Activated T-helper 17 cell treated with anti-CD3 and anti-CD28 coated beads, Interleukin-2, amount 50 U/mL, for 72 hours (primary cell): ENCODE measurements around the gene OBP2B. TPM values are rescaled to one million over a fixed set of nuclear protein-coding genes. Genes with fewer than 3 reads are reported as not detected.
"Not testable (repeated sequence)": the region's sequence is repeated elsewhere in the genome, so short reads cannot be mapped to it uniquely, and the experiment has no call there.

Source experiments
- ATAC-seq: fragments of 150-1000 bp; cut with Tn5 transposase; replicated peaks from 2 replicates; pipeline ENCODE4 v1.10.0; 2021; ENCODE audit warnings: mild to moderate bottlenecking, moderate library complexity
- H3K27ac Mint-ChIP-seq: one replicate; pipeline ENCODE4 v1.8.0; 2022; ENCODE audit warnings: mixed read lengths
- H3K27me3 Mint-ChIP-seq: one replicate; pipeline ENCODE4 v1.8.0; 2022; ENCODE audit warnings: mixed read lengths
- H3K36me3 Mint-ChIP-seq: one replicate; pipeline ENCODE4 v1.8.0; 2022; ENCODE audit warnings: low read depth, mild to moderate bottlenecking, mixed read lengths
- H3K4me1 Mint-ChIP-seq: one replicate; pipeline ENCODE4 v1.8.0; 2022; ENCODE audit warnings: mixed read lengths
- H3K4me3 Mint-ChIP-seq: one replicate; pipeline ENCODE4 v1.8.0; 2022; ENCODE audit warnings: mild to moderate bottlenecking, mixed read lengths
- H3K9me3 Mint-ChIP-seq: one replicate; pipeline ENCODE4 v1.8.0; 2022; ENCODE audit warnings: mixed read lengths
- total RNA-seq, 2 donors: library from RNA; stranded (reverse); gene quantifications; one replicate each; pipeline ENCODE4 v1.2.3, GENCODE V29; 2022

Gene OBP2B
- total RNA-seq, 2 donors from 2014 or later, result not detected

DNA sequence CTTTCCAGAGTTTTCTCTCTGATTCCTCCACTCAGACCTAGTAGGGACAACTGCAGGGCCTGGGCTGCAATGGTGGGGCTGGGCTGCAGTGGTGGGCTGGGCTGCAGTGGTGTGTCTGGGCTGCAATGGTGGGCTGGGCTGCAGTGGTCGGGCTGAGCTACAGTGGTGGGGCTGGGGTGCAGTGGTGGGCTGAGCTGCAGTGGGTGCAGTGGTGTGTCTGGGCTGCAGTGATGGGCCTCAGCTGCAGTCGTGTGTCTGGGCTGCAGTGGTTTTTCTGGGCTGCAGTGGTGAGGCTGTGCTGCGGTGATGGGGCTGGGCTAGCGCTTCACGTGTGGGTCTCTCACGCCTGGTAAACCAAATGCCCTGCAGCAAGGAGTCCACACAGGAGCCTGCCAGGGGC lies 38.6 kb upstream of the OBP2B start:
- no peak overlapping the region for H3K4me3 Mint-ChIP-seq
- no peaks in the 10 kb centered on the region for H3K4me1 Mint-ChIP-seq
- ATAC-seq, result no peak
- H3K36me3 Mint-ChIP-seq, result no peaks in the 10 kb centered on the region
- H3K27ac Mint-ChIP-seq, result no peak overlapping the region
- peaks cover 14% of the 10 kb centered on the region for H3K27me3 Mint-ChIP-seq
- no peaks in the 10 kb centered on the region for H3K9me3 Mint-ChIP-seq

GRCh38 chr9:133246991-133247390 lies 37.9 kb upstream of the OBP2B start:
- peaks cover 17% of the 10 kb centered on the region for H3K27me3 Mint-ChIP-seq
- no peak overlapping the region for H3K27ac Mint-ChIP-seq
- H3K4me1 Mint-ChIP-seq, result no peaks in the 10 kb centered on the region
- no peak for ATAC-seq
- no peak overlapping the region for H3K4me3 Mint-ChIP-seq
- no peaks in the 10 kb centered on the region for H3K36me3 Mint-ChIP-seq
- no peaks in the 10 kb centered on the region for H3K9me3 Mint-ChIP-seq

DNA sequence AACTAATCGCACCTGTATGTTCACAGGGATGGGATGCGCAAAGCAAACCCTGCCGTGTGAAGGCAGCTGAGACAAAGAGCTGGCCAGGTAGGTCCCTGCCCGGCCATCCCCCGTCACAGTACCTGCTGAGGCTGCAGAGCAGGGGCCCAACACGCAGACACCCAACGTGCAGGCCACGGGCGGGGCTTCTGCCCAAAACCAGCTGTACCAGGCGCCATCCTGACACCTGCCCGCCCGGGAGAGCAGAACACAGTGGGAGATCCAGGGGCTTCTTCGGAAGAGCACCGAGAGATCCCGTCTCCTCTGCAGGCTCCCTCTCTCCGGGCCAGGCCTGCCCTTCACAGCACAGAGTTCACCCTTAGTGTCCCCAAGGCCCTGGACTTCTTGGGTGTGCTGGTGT lies 37.5 kb upstream of the OBP2B start:
- no peaks in the 10 kb centered on the region for H3K36me3 Mint-ChIP-seq
- H3K4me3 Mint-ChIP-seq, result no peak overlapping the region
- no peaks in the 10 kb centered on the region for H3K4me1 Mint-ChIP-seq
- no peak overlapping the region for H3K27ac Mint-ChIP-seq
- ATAC-seq, result no peak
- H3K27me3 Mint-ChIP-seq, result peaks cover 21% of the 10 kb centered on the region
- H3K9me3 Mint-ChIP-seq, result no peaks in the 10 kb centered on the region

DNA sequence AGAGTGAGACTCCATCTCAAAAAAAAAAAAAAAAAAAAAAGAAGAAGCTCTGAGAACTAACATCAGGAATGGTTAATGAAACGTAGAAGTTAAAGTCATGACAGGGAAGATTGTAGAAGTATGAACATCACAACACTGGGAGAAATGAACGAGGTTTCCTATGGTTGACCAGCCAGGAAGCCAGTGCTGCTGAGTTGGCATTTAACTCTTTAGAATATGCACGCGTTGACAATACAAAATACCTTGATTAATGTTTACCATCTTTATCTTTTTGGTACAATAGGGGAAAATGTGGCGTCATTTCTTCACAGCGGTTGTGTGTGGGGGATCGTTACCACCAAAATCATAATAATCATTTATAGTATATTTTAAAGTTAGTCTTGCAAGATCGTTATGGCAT lies 33.9 kb upstream of the OBP2B start:
- Mint-ChIP-seq H3K9me3 (no peaks in the 10 kb centered on the region), H3K27me3 (peaks cover 10% of the 10 kb centered on the region)
- no peak for ATAC-seq

DNA sequence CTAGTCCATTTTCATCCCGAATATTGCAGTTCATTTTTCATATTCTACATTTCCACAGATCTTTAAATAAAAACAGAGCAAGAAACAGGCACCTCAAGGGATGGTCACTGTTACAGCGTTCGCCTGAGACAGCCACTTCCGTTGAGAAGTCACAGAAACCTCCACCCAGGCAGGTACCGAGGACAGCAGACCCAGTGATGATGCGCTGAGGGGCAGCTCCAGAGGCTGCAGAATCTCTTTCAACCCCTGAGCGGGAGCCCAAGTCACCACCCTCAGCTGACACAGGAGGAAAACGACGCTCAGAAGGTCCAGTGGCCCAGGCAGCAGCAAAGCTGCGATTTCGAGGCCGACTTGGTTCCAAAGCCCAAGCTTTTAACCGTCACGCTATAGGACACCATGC lies 33.2 kb upstream of the OBP2B start:
- ATAC-seq, result no peak
- Mint-ChIP-seq H3K36me3 (no peaks in the 10 kb centered on the region), H3K27me3 (peaks cover 18% of the 10 kb centered on the region), H3K4me3 (no peak overlapping the region), H3K9me3 (no peaks in the 10 kb centered on the region), H3K4me1 (no peaks in the 10 kb centered on the region), H3K27ac (no peak overlapping the region)

More for the DNA sequence above, 33.9 kb upstream of the OBP2B start:
- Mint-ChIP-seq H3K4me3 (no peak overlapping the region), H3K27ac (no peak overlapping the region), H3K36me3 (no peaks in the 10 kb centered on the region), H3K4me1 (no peaks in the 10 kb centered on the region)

DNA sequence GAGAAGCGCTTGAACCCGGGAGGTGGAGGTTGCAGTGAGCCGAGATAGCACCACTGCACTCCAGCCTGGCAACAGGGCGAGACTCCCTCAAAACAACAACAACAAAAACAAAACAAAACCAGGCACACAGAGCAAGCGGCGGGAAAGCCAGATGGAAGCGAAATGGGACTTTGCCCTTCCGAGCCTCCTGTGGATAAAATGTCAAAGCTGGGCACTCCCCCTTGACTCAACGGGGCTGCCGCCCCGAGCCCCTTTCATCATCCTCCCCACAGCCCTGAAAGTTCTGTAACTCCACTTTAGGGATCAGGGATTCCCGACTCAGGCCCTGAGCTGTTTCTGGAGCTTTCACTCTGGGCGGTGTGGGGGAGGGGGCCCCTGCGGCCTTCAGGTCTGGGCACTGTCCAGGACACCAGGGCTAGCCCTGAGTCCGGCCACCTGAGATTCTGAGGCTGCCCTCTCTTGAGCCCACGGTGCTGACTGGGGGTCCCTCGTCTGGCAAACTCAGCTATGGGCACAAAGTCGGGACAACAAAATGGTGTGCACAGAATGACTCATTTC lies 30.6 kb upstream of the OBP2B start:
- Mint-ChIP-seq H3K27ac (no peak overlapping the region), H3K27me3 (peaks cover 18% of the 10 kb centered on the region), H3K4me3 (peak overlapping the region; percentile 48), H3K4me1 (no peaks in the 10 kb centered on the region), H3K36me3 (no peaks in the 10 kb centered on the region), H3K9me3 (no peaks in the 10 kb centered on the region)
- no peak for ATAC-seq

GRCh38 chr9:133238851-133239532 lies 29.9 kb upstream of the OBP2B start:
- Mint-ChIP-seq H3K27me3 (peaks cover 18% of the 10 kb centered on the region), H3K36me3 (no peaks in the 10 kb centered on the region), H3K9me3 (no peaks in the 10 kb centered on the region), H3K4me3 (peak overlapping the region; percentile 48), H3K27ac (no peak overlapping the region), H3K4me1 (no peaks in the 10 kb centered on the region)
- ATAC-seq, result peak; percentile 91

DNA sequence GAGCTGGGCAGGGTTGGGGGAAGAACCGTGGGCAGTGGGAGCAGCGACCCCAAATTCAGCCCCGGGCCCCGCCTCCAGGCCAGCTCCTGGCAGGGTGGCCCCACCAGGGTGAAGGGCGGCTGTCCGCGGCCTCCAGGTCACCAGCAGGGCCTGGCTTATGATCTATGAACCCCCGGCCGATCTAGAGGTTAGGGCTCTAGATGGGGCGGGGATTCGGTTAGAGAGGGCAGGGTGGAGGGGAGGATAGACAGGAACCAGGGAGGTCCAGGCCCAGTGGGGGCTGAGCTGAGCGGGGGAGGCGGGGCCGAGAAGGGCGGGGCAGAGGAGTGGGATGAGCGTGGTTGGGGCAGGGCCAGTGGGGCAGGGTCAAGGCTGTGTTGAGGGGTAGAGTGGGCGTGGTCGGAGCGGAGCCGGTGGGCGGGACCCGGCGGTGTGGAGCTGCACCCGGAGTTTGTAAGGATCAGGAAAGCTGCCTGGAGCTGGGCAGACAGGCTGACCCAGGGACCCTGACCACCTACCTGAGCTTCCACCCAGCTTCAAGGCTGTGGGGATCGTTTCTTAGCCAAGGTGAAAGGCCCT lies 29.3 kb upstream of the OBP2B start:
- peak; percentile 55 for ATAC-seq
- Mint-ChIP-seq H3K4me1 (no peaks in the 10 kb centered on the region), H3K27ac (no peak overlapping the region), H3K36me3 (no peaks in the 10 kb centered on the region), H3K9me3 (no peaks in the 10 kb centered on the region), H3K27me3 (peaks cover 18% of the 10 kb centered on the region), H3K4me3 (peak overlapping the region; percentile 48)

DNA sequence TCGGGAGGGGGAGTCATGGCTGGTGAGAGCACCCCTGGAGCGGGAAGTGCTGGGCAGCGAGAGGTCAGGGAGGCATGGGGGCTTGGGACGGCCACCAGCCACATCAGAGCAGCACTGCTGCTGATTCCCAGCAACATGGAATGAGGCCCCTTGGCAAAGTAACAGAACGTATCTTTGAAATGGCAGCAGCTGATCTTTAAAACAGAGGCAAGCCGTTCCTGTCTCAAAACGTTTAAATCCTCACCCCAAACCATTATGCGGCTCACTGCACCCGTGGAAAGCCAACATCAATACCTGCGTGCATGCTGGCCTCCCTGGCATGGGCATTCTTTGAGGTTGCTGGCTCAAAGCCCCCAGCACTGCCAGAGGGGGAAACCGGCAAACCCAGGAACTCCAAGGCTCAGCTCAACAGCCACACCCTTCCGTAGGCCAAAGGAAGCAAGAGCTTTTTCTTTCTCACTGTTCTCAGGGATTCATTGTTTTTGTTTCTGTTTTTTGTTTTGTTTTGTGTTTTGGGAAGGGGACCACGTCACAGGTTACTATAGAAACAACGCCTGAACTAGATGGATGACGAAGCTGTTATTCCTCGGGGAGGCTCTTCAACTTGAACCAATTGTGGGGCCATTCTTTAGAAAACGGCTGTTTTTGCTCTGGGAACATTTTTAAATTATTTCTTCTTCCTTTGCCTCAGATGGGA lies 28.1 kb upstream of the OBP2B start:
- H3K4me3 Mint-ChIP-seq, result no peak overlapping the region
- ATAC-seq, result no peak
- no peaks in the 10 kb centered on the region for H3K9me3 Mint-ChIP-seq
- no peaks in the 10 kb centered on the region for H3K36me3 Mint-ChIP-seq
- peaks cover 14% of the 10 kb centered on the region for H3K27me3 Mint-ChIP-seq
- H3K27ac Mint-ChIP-seq, result no peak overlapping the region
- no peaks in the 10 kb centered on the region for H3K4me1 Mint-ChIP-seq

GRCh38 chr9:133236291-133237034 lies 27.4 kb upstream of the OBP2B start:
- H3K4me1 Mint-ChIP-seq, H3K4me3 Mint-ChIP-seq, H3K27me3 Mint-ChIP-seq, ATAC-seq, H3K27ac Mint-ChIP-seq, H3K36me3 Mint-ChIP-seq, H3K9me3 Mint-ChIP-seq: not testable (repeated sequence)

GRCh38 chr9:133235549-133236222 lies 26.6 kb upstream of the OBP2B start:
- no peaks in the 10 kb centered on the region for H3K4me1 Mint-ChIP-seq
- H3K9me3 Mint-ChIP-seq, result no peaks in the 10 kb centered on the region
- H3K27ac Mint-ChIP-seq, result no peak overlapping the region
- H3K4me3 Mint-ChIP-seq, result no peak overlapping the region
- ATAC-seq, result no peak
- peaks cover 8% of the 10 kb centered on the region for H3K27me3 Mint-ChIP-seq
- no peaks in the 10 kb centered on the region for H3K36me3 Mint-ChIP-seq

DNA sequence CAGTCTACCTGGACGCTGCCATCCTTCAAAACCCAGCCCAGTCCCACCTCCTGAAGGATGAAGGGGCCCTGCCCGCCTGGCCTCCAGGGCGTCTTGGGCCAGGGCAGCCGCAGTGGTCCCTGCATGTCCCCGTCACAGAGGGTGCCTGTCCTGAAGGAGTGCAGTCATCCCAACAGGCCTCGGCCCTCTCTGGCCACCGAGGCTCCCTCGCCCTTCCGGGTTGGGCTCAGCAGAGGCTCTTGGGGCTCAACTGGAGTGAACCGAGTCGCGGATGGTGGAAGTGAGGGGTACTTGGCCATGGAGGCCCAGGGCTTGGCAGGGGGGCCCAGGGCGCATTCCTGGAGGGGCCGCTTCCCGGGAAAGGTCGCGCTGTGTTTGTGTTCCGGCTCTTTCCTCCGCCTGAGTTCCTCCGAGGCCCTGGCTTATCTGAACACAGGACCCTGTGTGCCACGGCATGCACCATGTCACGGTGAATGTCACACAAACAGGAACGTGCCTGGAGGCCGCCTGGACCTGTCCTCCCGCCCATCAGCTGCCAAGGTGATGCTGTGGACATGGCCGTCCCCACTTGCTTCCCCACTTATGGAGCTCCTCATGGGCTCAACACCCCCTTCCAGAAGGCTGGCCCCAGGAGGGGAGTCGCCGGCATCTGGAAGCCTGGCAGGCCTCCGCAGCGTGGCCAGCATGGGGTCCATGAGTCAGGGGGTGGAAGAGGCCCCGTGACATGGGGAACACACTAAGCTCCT lies 25.7 kb upstream of the OBP2B start:
- no peak for ATAC-seq
- H3K4me1 Mint-ChIP-seq, result no peaks in the 10 kb centered on the region

DNA sequence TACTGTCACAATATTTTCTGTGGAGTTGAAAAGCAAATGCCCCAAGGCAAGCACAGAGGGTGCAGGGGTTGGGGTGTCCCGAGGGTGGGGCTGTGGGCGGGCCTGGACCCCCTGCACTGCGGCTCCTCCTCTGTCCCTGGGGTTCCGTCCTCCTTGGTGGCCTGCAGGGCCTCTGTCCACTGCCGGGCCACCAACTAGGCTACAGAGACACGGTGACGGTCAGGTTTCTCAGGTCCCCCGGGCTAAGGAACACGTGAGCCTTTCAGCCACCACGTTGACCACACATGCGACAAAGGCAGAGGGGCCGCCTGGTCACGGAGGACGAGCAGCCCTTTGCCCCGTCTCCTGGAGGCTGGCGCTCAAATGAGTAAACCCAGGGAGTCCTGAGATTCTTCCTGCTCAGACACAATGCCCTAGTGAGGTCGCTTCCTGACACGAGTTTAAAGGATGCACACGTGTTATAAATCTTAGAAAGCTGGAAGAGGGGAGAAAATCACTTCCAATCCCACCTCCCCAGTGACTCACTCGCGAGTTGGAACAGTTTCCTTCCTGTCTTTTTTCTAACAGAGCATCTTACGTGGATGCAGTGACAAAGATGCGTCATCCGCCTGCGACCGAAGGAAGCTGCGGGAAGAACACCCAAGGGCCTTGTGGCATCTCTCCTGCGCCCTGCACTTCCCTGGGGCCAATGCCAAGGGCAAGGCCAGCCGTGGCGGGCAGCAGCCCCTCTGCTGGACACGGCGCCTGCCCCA lies 24.8 kb upstream of the OBP2B start:
- no peak for ATAC-seq
- Mint-ChIP-seq H3K27ac (no peak overlapping the region), H3K27me3 (peaks cover 8% of the 10 kb centered on the region), H3K9me3 (no peaks in the 10 kb centered on the region), H3K36me3 (no peaks in the 10 kb centered on the region), H3K4me3 (no peak overlapping the region), H3K4me1 (no peaks in the 10 kb centered on the region)

More for the DNA sequence above, 25.7 kb upstream of the OBP2B start:
- Mint-ChIP-seq H3K27ac (no peak overlapping the region), H3K36me3 (no peaks in the 10 kb centered on the region), H3K27me3 (peaks cover 8% of the 10 kb centered on the region), H3K4me3 (no peak overlapping the region), H3K9me3 (no peaks in the 10 kb centered on the region)
